Measurements from ENCODE around the gene EXOSC5.
"Not testable (repeated sequence)": the region's sequence is repeated elsewhere in the genome, so short reads cannot be mapped to it uniquely, and the experiment has no call there.

Gene EXOSC5

DNA sequence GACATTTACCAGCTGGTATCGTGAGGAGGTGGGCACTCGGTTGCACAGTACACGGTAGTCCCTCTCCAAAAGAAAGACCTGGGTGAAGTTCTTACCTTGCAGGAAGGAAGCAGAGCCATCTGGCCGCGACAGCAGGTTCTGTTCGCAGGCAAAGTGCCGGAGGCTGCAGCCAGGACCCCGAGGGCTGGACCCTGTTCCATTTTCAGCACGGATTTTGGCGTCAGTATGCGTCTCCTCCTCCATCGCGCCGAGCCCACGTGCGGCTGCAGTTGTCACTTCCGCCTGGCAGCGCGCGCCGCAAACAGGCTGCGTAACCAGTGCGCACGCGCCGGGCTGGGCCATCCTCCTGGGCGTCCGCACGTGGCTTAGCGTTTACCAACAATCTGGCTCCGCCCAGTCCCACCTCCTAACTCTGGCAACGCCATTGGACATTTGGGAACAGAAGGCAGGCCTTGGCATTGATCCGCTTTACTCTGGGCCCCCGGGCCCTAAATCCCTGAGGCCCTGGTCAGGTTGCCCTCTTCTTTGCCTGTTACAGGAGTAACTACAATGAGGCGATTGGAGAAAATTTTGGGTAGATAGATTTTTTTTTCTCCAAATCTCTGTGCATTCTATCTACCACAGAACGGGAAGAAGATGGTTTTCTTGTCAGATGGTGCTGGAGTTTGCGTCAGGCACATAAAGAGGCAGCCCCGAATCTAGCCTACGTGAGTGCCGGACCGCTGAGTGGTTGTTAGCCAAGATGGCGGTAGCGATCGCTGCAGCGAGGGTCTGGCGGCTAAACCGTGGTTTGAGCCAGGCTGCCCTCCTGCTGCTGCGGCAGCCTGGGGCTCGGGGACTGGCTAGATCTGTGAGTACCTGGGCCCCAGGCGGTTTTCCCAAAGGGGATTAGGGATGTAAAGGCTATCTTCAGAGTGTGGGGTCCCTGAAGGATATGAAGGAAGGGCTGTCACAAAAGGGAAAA, at the start of gene EXOSC5, which contains the start of gene BCKDHA:
TSS of gene EXOSC5 (minus strand) at position 274 of the 964 bp plus-strand sequence. CDS start at position 243, 31 bp downstream.
TSS of gene BCKDHA (plus strand) at position 733 of the 964 bp plus-strand sequence. CDS start at position 743, 10 bp downstream.
- DNase-seq (ENCODE audit: low read depth in 2 of 2) = peak; percentile 96 to 98

DNA sequence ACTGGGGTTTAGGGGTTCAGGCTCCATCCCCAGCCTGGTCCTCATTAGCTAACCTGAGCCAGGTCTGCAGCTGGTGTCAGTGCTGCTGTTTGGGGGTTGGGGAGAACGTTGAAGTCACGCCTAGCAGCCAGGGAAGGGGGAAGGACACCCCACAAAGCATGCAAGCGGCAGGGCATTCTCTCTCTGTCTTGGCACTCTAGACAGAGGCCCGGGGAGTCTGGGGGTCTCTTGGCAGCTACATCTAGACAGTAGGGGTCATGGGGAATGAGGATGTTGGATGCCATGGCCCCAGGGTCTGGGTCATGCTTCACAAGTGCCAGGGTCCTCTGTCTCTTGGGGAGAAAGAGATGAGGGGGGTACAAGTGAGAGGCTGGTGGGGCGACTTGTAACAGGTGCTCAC, 48.4 kb upstream of the EXOSC5 start:
- DNase-seq (ENCODE audit: low read depth in 2 of 2) = no peak

DNA sequence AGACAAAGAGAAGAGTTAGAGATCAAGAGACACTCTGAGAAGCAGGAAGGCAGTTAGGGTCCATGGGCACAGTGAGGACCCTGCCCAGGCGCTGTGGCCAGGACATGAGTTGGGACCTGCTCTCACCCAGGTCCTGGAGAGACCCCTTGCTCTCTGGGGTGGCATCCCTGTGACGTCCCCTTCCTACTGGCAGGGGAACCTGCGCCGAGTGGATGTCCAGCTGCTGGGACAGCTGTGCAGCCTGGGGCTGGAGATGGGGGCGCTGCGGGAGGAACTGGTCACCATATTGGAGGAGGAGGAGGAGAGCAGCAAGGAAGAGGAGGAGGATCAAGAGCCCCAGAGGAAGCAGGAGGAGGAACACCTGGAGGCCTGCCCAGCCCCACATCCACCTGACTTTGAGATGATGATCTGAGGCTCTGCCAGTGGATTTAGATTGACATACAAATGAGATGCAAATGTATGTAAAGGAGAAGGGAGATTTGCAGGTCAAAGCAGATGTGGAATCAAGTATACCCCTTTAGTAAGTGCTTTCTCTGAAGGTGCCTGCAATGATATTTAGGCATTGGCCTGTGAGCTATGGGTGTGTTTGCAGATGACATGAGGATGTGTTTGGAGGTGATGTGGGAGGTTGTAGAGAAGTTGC, 46.8 kb upstream of the EXOSC5 start:
- DNase-seq (ENCODE audit: low read depth in 2 of 2) = no peak

DNA sequence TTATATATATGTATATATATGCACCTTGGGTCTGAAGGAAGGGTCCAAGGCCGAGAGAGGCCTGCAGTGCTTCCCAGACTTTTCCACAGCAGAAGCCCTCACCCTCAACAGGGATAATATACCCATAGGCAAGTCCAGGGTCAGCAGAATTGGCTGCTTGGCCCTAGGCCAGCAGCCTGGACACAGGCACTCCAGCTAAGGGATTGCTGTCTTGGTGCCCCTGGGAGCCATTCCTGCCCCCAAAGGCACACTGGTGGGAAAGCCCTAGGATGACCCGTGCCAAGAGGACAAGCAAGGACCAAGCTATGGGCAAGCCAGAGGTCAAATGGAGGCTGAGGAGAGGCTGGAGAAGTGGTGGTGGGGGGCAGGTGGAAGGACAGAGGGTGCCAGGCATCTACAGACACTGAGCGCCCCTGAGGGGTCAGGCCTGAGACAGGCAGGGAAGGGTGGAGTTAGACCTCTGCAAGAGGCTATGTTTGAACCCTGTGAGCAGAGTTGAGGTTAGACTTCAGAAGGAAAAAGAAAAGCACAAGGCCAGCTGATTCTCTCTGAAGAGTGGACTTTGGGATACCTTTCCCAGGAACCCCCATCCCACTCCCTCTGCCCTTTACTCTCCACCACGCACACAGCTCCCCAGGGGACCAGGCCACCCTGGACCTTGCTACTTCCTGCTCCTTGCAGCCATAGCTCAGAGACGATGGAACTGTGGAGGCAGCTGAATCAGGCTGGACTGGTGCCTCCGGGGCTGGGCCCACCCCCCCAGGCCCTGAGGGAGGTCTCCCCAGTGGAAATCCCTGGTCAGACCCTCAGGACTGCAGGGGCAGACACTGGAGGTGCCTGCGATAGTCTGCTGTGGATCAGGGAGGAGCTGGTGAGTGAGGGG, 45.6 kb upstream of the EXOSC5 start, which contains the start of gene ERICH4:
TSS of gene ERICH4 (plus strand) at position 684 of the 883 bp plus-strand sequence. CDS start at position 698, 14 bp downstream.
- DNase-seq (ENCODE audit: low read depth in 2 of 2) = no peak

DNA sequence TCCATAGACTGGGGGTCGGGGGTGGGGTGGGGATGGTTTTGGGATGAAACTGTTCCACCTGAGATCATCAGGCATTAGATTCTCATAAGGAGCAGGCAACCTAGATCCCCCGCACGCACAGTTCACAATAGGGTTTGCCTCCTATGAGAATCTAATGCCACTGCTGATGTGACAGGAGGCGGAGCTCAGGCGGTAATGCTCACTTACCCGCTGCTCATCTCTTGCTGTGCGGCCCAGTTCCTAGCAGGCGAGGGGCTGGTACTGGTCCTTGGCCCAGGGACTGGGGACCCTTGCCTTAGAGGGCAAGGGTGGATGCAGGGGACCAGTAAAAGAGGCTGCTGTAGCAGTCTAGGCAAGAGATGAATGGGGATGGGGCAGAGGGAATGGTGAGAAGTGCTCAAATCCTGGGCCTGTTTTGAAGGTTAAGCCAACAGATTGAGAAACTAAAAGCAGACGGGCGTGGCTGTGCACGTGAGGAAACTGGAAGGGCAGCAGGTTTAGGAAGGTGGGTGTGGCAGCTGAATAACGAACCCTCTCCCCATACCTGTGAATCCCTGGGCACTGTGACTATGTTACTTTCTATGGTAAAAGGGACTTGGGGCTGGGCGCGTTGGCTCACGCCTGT, 44.3 kb upstream of the EXOSC5 start:
- DNase-seq (ENCODE audit: low read depth in 2 of 2) = no peak

DNA sequence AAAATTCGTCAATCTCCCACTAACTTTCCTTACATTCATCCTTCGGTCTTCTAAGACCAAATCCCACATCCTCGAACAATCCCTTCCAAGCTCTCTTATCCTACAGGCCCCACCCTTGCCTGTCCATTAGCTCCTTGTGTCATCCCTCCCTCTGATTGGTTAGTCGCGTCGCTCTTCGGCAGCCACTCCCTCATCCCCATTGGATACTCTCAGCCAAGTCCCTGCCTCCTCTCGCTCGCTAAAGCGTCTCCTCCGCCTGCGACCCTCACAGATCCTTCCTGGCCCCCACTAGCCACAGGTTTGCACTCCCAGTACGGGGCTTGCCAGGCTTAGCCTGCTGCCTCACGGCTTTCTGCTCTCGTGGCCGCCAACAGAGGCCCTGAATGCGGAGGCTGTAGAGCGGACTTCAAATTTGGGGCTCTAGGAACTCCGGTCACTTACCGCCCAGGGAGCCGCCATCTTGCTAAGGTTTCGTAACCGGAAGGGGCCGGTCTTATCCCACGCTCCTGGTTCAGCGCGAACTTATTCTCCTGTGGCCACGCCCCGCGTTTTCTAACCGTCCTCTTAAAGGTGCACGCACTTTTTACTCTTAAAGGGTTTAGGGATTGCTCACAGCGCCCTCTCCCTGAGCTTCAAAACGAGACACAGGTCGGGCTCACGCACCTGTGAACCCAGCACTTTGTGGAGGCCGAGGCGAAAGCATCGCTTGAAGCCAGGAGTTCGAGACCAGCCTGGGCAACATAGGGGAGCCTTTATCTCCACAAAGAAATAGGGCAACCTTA, 42.5 kb upstream of the EXOSC5 start, which contains the start of gene DMAC2:
TSS of gene DMAC2 (minus strand) at position 472 of the 782 bp plus-strand sequence. CDS start at position 459, 13 bp downstream.
- DNase-seq (ENCODE audit: low read depth in 2 of 2) = peak; percentile 91 to 97

DNA sequence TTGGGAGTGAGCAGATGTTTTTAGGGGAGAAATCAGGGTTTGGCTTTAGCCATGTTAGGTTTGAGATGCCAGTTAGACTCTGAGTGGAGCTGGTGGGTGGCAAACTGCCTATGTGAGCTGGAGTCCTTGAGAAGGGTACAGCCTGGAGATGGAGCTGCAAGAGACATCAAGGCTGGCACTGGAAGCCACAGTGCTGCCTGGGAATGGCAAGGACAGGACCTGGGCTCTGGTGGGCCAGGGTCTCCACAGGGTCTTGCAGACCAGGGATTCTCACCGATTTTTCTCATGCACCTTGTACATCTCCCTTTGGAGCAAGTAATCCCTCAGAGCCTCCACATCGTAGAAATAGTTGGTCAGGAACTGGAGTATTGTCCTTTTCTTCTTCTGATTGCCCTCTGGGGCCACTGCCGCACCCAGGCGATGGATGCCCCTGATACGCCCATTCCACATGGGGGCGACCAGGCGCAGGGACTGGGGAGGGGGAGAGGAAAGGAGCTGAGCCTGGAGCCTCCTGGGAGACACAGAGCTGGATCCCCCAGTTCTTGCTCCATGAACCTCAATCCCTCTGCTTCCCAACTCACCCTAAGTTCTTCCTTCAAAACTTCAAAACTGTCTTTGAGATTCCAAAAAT, 40.9 kb upstream of the EXOSC5 start:
- no peak for DNase-seq (ENCODE audit: low read depth in 2 of 2)

DNA sequence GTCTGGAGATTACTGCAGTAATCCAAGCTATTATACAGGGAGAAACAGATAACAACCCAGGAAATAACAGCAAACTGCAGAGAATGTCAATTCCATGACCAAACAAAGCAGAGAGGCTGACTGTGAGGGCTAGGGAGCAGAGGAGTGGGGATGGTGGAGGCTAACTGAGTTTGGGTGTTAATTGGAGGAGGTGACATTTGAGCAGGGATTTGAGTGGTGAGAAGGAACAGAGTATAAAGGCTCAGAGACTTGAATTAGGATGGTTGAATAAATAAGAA, 39.5 kb upstream of the EXOSC5 start:
- DNase-seq (ENCODE audit: low read depth in 2 of 2) = no peak

DNA sequence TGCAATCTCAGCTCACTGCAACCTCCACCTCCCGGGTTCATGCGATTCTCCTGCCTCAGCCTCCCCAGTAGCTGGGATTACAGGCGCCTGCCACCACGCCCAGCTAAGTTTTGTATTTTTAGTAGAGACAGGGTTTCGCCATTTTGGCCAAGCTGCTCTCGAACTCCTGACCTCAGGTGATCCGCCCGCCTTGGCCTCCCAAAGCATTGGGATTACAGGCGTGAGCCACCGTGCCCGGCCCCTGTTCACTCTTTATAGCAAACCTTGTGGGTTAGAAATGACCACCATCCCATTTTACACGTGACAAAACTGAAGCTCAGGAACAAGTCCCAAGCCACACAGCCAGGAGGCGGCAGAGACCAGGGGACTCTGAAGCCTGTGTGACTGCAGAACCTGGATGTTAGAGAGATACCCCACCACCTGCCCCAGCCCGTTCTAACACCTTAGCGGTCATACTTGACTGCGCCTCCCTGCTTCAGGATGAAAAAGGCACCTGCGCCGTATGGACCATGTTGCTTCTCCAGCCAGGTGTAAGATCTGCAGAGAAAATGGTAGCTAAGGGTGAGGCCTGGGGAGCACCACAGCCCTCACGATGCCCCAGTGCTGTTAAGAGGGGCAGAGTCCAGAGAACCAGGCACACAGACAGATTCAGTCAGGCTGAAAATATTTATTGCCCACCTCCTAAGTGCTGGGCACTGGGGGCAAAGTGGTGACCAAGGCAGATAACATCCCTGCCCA, 38.9 kb upstream of the EXOSC5 start:
- no peak for DNase-seq (ENCODE audit: low read depth in 2 of 2)

DNA sequence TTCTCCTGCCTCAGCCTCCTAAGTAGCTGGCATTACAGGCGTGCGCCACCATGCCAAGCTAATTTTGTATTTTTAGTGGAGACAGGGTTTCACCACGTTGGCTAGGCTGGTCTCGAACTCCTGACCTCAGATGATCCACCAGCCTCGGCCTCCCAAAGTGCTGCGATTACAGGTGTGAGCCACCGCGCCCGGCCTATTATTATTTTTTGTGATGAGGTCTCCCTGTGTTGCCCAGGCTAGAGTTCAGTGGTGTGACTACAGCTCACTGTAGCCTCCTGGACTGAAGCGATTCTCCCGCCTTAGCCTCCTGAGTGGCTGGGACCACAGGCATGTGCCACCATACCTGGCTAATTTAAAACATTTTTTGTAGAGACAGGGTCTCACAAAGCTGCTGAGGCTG, 38.2 kb upstream of the EXOSC5 start:
- not testable (repeated sequence) for DNase-seq (ENCODE audit: low read depth in 2 of 2)

DNA sequence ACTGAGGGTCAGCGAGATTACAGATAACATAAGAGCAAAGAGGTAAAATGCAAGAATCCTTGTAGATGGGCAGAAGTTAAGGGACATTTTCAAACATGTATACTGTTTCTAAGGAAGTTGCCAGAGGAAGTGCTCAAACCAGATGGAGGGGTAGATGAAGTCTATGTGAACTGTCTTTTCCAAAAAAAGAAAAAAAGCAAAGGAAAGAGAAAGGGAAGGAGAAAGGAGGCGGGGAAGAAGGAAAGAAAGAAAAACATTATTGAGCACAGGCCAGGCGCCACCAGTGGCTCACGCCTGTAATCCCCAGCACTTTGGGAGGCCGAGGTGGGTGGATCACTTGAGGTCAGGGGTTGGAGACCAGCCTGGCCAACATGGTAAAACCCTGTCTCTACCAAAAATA, 37.3 kb upstream of the EXOSC5 start:
- DNase-seq (ENCODE audit: low read depth in 2 of 2) = no peak

DNA sequence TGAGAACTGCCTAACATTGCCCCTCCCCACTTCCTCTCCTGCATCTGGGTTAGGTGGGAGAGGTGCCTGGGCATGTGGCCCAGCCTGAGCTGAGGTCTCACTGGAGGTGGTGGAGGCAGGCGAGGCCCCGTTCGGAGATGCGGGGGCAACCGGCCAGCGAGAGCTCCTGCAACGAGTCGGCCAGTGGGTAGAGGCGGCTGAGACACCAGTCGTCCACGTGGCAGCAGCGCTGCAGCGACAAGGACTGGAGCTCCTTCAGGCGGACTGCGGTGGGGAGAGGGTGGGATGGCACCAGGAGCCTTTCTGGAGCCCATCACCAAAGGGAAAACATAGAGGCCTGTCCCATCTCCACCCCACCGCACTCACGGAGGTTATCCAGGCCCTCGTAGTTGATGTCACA, 36.0 kb upstream of the EXOSC5 start:
- DNase-seq (ENCODE audit: low read depth in 2 of 2) = no peak

DNA sequence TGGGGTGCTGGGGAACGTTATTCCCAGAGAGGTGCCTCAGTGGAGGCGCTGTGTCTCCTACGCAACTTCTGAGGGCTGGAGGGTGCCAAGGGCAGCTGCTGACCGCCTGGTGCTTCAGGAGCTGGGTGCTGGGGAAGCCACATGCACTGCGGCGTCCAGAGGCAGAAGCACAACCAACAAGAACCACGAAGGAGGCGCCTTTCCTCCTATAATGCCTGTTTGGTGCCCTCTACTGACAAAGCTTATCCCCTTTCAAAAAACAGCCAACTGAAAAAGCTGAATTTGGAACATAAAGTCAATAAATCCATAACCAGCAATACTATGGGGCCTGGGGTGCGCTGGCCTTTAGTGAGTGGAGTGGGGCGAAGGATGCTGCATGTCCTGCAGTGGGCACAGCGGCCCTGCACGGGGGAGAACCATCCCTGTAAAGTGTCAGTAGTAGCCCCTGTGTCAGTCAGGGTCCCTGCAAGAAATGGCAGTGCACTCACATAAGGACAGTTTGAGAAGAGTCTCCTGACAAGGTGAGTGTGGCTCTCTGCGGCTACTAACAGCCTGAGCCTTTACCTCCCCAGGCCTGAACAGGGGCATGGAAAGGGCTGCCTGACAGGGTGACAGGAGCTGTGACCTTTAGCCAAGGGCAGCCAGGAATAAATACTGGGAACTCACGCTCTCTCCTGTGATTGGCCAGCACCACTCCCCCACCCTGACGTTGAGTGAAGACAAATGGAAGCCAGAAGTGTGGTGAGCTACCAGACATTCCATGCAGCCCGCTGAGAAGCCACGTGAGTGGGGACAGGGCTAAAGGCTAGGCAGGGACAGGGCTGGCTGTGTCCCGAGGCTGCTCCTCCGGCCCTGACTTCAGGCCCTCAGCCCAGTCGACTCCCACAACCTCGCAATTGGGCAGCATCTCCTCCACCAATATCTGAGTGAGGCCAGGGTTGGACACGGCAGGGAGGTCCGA, 34.5 kb upstream of the EXOSC5 start:
- DNase-seq (ENCODE audit: low read depth in 2 of 2) = no peak

DNA sequence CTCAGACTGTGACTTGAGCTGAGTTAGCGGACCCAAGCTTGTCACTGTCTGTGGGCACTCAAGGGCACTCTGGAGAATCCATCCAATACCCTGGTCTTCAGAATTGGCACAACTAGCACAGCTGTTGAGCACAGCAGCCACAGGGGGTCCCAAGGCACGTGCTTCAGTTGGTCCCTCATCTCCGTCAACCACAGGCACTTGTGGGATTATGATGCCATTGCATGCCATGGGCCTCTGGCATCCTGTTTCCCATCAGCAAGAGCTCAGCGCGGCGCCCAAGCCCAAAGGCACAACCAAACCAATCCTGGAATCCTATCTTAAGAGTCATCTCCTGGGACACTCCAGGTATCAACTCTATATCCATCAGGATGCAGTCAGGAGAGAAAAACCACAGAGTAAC, 33.8 kb upstream of the EXOSC5 start:
- DNase-seq (ENCODE audit: low read depth in 2 of 2) = no peak

DNA sequence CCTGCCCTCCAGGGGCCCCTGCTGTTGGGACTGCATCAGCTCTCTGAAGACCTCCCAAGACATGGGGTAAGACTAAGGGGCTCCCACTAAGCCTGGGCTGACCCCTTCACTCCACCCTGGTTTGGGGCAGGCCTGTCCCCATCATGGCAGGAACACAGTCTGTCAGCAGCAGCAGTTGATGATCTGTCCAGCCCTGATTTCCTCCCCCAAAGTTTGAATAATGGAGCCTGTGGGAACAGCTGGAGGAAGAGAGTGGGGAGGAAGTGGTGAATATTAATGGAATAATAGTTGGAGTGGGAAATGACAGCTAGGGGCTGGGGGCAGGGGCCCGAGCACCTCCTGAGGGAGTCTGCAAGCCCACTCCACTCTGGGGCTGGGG, 31.3 kb upstream of the EXOSC5 start:
- DNase-seq (ENCODE audit: low read depth in 2 of 2) = no peak

DNA sequence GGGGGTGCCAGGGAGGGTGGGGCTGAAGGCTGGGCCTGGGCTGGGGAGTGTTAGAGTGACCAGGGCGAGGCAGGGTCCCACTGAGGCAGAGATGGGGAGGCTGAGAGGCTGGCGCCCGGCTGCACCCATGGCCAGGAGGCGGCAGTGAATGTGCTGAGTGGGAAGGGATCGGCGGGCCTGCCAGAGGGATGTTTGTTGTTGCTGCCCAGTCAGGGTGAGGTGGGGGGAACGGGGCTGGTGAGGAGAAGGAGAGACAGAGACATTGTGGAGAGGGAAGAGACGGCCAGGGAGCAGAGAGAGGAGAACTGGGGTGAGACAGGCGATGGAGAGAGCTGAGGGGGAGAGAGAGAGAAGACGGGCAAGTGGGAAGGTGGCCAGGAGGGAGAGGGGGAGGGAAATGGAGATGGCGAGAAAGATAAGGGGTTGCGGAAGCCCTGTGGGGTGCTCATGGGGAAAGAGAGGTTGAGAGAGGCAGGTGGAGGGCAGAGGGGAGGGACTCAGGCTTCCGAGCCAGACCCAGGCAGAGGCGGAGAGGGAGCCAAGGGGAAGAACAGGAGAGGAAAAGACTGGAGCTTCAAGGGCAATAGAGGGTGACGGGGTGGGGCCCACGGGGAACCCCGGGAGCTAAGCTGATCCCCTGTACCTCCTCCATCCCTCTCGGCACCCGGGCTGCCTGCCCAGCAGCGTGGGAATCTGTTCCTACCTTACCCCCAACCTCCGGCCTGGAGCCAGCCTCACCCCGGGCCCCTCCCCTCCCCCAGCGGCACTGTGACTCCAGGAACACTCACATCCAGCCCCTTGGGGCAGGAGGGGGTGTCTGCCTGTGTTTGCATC, 30.7 kb upstream of the EXOSC5 start:
- DNase-seq (ENCODE audit: low read depth in 2 of 2) = no peak

DNA sequence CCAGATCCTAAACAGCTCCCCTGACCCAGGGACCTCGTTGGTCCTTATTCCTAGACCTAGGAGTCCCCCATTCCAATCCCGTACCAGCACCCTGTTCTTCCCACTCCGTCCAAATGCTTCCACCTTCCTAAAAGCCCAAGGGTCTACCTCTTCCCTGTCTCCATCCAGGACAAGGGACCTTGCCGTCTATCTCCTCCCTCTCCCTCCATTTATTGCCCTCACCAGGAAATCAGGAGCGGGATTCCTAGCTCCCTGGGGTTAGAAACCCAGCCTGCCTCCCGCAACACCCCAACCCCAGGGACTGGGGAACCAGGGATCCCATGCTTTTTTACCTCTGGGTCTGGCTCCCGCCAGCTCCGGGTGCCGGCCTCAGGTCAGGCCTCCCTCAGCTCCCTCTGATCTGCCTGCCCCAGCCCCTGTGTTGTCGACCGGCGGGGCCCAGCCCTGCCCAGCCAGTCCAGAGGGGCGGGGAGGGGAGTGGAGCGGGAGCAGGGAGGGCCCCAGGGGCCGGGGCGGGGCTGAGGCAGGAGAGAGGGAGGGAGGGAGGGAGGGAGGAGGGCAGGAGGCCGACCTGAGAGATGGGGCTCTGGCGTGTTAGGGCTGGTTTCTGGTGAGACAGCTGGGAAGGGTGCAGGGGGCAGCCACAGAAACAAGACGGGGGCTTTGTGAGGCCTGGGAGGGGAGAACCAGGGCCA, 29.9 kb upstream of the EXOSC5 start, which contains the start of gene B3GNT8:
TSS of gene B3GNT8 (minus strand) at position 423 of the 695 bp plus-strand sequence. CDS start 596 bp downstream, outside the sequence.
- DNase-seq (ENCODE audit: low read depth in 2 of 2) = peak in 1 of 2 experiments; percentile 34

Measured in stimulated activated CD4-positive, alpha-beta T cell treated with anti-CD3 and anti-CD28 coated beads, Interleukin-12 subunit alpha, Interleukin-12 subunit beta, amount 100 ng/mL, for 24 hours (primary cell).